ENCODE data around the gene STAT5B.
A peak's percentile ranks its signal among the peaks of the same experiment; 100 is the strongest.

STAT5B gene

GRCh38 chr17:42284024-42284369 is 7.8 kb upstream of the STAT5B start:
- no peak for DNase-seq

DNA sequence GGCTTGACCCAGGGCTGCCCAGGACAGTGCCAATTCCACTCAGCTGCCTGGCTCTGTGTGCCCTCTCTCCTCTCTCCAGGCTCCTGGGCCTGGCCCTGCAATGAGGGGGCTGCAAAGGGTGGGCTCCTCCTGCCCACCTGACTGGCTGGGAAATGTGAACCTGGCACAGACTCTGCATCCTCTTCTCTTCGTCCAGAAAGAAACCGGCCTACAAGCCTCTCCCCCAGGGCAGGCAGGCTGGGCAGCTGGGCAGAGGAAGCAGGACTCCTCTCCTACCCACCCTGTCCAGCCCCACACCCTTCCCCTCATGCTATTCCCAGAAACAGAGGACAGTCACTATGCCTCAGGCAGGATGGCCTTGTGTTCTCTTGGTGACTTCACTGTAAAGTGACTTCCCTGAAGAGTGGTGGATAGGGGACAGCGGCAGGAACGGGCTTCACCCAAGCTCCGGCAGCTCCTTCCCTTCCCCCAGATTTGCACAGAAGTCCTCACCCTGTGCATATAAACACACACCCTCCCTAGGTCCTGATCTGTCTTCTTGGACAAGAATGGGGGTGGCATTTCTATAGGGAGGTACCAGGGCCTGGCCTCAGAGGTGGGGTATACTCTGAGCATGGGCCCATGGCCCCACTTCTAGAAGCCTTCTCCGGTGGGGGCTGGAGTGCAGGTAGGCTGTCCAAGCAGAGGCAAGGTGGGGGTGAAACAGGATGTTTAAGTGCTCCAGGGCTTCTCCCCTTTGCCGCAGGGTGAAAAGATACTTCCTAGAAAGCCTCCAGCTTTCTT is 7.2 kb upstream of the STAT5B start:
- DNase-seq, result no peak

DNA sequence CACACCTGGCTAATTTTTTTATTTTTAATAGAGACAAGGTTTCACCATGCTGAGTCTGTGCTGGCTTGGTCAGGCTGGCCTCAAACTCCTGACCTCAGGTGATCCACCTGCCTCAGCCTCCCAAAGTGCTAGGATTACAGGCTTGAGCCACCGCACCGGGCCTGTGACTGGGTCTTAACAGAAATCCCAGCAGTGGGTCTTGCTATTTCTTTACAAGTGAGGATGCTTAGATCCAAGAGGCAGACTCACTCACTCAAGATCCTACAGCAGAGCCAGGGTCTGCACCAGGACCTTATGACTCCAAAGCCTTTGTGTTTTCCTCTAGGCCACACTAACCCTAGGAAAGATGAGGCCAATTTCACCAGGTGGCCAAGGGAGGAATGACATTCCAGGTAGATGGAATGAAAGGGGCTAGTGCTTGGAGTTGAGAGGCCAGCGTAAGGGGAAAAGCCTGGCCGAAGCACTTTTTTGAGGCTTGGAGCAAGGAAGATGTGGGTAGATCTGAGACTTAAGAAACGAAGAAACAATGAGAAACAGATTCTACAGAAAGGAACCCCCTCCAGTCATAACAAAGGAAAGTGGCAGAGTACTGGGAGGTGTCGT is 6.4 kb upstream of the STAT5B start:
- no peak for DNase-seq

- DNase-seq, result no peak
Observed at GRCh38 chr17:42281571-42282096, 5.4 kb upstream of the STAT5B start.

- DNase-seq, result no peak
Observed at GRCh38 chr17:42279776-42280630, 3.8 kb upstream of the STAT5B start.

DNA sequence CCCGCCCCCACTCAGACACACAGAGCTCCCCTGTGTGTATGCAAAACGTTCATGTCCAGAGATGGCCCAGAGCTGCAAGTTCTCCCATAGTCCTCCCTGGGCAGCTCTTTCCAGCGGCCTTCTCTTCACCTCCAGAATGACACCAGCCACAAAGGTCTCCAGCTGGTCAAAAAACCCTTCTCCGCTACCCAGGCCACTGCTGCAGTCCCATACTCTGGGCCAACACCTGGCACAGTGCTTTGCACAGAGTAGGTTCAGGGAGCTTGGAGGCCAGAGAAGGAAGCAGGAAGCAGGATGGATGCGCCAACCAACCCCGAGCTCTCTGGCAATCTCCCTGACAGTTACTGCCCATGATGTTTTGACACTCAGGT is 1.1 kb upstream of the STAT5B start:
- DNase-seq, result no peak

DNA sequence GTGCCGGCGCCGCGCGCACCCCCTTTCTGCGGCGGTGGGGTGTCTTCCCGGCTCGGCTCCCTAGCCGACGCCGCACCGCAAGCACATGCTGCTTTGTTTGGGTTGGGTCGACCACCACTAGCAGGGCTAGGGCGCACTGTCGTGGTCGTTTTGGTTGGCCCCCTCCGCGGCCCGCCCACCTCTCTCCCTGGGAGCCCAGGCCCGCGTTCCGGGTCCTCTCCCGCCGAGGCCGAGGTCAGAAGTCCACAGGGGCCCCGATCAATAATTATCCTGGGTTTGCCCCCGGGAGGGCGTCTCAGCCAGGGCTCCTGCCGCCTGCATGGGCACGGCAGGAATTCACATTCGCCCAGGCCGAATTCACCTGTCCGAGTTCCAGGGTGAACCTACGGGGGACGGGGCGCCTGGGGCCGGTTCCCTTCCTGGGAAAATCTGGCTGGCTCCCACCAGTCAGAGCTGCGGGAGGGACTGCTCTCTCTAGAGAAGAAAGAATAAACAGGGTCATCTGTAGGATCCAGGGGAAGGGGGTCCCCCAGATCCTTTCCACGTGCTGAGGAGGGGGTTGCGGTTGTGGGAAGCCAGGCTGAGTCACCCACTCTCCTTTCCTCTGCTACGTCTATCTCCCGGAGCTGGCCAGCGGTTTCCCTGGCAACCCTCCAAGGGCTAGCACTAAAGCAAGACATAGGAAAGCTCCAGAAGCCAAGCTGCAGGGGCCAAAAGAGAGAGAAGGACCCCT is 584 bp upstream of the STAT5B start:
- peak; percentile 43 for DNase-seq

DNA sequence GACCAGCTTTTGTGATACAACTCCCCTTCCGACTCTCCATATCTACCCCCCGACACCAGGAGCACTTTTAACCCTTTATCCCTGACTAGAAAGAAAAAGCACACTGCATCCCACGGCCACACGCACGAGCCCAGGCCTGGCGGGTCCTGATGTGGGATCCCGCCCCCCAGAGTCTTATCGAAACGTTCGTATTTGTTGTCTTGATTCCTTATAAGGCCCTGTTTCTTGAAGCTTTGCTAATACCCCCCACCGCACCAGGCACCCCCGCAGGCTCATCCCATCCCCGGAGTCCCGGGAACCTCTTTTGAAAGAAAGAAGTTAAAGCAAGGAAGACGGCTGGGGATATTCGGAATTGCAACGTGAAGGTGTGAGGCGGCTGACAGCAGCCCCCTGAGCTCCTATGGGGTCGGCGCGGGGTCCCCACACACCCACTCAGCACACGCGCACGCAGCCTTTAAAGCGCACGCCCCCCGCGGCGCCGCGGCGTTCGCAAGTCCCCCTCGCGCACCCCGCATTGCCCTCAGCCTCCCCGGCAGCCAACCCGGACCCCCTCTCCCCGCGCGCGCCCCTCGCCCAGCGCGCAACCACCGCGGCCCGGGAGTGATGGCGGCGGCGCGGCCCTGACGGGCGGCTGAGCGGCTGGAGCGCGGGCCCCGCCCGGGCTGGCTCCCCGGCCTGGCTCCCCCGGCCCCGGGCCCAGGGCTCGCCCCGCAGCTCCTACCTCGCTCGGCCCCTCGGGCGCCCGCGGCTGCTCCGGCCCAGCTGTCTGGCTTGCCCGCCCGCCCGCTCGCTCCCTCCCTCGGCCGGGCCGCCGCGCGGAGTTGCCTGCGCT is 448 bp downstream of the STAT5B start:
- DNase-seq, result peak; percentile 57

GRCh38 chr17:42274812-42275526 is 1.2 kb downstream of the STAT5B start:
- DNase-seq, result peak; percentile 20

DNA sequence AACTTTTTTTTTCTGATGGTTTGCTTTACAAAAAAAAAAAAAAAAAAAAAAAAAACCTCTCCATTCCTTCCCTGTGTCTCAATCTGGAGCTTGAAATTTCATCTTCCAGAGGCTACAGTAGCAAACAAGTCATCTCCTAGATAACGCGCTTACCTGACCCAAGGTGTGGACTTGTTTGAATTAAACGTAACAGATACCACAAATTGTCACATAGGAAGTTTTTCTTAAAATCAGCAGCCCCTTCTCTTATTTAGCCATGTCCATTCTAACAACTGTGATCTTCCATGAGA is 2.0 kb downstream of the STAT5B start:
- DNase-seq, result peak; percentile 27

GRCh38 chr17:42273474-42274252 is 2.5 kb downstream of the STAT5B start:
- DNase-seq, result peak; percentile 54

DNA sequence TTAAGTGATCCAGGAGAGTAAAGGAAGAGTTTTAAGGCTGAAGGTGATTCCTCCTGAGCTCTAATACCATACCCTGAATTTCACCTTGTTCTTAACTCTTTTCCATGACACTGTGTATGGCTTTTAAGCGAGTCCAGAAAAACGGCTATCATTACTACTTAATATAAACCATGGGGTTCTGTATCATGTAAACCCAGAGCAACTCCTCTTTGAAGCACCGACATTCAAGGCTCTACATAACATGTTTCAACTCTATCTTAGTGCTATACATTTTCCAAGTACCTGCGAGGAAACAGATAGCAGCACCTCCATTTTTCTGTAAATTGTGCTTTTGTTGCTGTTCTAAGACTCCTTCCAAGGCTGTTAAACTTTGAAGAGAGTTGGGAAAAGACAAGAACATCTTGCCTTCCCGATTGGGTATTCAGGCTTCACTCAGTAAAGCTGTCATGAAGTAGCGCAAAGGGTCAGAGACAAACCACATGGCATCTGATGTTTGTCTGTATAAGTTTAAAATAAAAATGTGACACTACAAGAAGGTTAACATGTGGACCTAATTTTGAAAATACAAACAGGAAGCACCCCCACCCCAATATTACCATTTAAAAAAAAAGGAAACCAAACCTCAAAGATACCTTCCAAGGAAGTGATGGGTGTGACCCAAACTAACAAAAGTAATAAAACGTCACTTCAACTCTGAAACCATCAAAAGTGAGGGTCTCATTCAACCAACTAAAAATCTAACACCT is 3.9 kb downstream of the STAT5B start:
- DNase-seq, result peak; percentile 79

DNA sequence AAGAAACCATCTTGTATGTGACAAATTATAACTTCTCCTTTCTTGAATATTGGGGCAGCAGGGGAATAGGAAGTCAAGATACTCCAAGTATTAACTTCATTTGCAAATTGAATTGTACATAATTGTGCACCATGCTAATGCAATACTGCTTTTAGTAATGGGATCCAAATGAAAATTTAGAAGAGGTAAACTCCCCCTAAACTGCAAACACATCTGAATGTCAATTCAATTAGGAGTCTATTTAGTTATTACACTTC is 4.5 kb downstream of the STAT5B start:
- DNase-seq, result no peak

- DNase-seq, result peak; percentile 37
Observed at GRCh38 chr17:42271006-42271778, 5.0 kb downstream of the STAT5B start.

DNA sequence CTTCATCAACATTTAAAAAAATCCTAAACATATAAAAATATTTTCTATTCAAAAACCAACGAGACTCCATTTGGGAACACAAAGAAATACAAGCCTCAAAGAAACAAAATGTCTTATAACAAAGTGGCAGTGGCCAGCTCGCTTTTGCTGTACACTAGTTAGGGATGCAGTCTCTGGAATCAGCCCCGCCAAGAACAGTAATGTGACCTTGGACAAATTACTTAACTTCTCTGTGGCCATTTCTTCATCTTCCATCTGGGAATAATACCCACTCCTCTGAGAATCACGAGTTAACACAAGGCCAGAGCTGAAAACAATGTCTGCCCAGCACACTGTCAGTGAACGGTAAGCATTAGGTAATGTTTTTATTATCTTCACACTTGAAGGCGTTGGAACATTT is 5.6 kb downstream of the STAT5B start:
- no peak for DNase-seq

GRCh38 chr17:42270170-42270535 is 6.0 kb downstream of the STAT5B start:
- DNase-seq, result peak; percentile 29

DNA sequence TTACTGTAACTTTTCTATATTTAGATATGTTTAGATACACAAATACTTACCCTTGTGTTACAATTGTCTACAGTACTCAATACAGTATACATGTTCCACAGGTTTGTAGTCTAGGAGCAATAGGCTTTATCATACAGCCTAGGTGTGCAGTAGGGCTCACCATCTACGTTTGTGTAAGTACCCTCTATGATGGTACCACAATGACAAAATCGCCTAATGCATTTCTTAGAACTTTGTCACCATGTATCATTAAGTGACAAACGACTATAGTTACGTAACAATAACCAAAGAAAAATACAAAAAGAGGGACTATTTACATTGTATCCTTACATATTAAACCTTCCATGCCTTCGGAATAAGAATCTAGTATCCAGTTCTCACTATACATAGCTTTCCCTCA is 8.0 kb downstream of the STAT5B start:
- DNase-seq, result no peak

DNA sequence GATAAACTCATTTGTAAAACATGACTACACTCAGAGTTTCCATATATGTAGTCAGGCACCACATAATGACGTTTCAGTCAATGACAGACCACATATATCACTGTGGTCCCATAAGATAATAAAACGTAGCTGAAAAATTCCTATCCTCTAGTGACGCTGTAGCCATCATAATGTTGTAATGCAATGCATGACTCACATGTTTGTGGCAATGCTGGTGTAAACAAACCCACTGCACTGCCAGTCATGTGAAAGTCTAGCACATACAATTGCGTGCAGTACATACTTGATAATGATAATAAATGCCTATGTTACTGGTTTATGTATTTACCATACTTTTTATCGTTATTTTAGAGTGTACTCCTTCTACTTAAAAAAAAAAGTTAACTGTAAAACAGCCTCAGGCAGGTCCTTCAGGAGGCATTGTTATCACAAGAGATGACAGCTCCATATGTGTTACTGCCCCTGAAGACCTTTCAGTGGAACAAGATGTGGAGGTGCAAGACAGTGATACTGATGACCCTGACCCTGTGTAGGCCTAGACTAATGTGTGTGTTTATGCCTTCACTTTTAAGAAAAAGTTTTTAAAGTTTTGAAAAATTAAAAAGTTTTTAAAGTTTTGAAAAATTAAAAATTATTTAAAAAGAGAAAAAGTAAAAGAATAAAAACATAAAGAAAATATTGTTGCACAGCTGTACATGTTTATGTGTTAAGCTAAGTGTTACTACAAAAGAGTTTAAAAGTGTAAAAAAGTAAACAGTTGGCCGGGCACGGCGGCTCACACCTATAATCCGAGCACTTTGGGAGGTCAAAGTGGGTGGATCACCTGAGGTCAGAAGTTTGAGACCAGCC is 9.0 kb downstream of the STAT5B start:
- DNase-seq, result peak; percentile 88

GRCh38 chr17:42266462-42266861 is 9.7 kb downstream of the STAT5B start:
- DNase-seq, result no peak

Data from CD4-positive, alpha-beta T cell treated with Interleukin-17A for 1 hour (primary cell).